ENCODE data around the gene SLC26A5. TPM values are rescaled to one million over a fixed set of nuclear protein-coding genes. Genes with fewer than 3 reads are reported as not detected.

SLC26A5 gene
- total RNA-seq, 2 donors from 2014 or later: 0.35 to 0.53 TPM

DNA sequence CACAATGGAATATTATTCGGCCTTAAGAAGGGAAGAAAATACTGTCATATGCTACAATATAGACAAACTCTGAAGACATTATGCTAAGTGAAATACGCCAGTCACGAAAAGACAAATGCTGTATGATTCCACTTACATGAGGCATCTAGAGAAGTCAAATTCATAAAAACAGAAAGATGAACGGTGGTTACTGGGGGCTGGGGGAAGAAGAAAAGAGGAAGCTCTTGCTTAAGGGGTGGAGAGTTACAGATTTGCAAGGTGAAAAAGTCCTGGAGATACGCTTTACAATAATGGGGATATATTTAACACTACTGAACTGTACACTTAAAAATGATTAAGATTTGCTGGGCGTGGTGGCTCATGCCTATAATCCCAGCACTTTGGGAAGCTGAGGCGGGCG lies 49.5 kb downstream of the SLC26A5 start:
- Histone ChIP-seq H3K27ac (ENCODE audit: low read depth, low read length) (no peak overlapping the region), H3K9me3 (ENCODE audit: control insufficient read depth, low read length) (no peaks in the 10 kb centered on the region), H3K36me3 (ENCODE audit: control insufficient read depth, insufficient read depth, low read length) (no peaks in the 10 kb centered on the region), H3K4me3 (ENCODE audit: low read length) (no peak overlapping the region), H3K27me3 (ENCODE audit: control insufficient read depth, insufficient read depth, low read length, poor library complexity, severe bottlenecking) (no peaks in the 10 kb centered on the region), H3K9ac (ENCODE audit: extremely low read depth, low read length, poor library complexity, severe bottlenecking) (no peak overlapping the region), H3K4me1 (ENCODE audit: control insufficient read depth, insufficient read depth, low read length) (no peaks in the 10 kb centered on the region)
- Mint-ChIP-seq H3K4me1 (peaks cover 18% of the 10 kb centered on the region), H3K27ac (no peak overlapping the region), H3K4me3 (no peak overlapping the region), H3K9me3 (peaks cover 7% of the 10 kb centered on the region), H3K36me3 (ENCODE audit: low read depth) (no peaks in the 10 kb centered on the region), H3K27me3 (ENCODE audit: insufficient read depth) (peaks cover 2% of the 10 kb centered on the region)
- WGBS, 2 experiments (ENCODE audit: insufficient coverage in 1 of 2, insufficient read length in 1 of 2): 50 to 66% methylated on average over 2 to 7 of the region's 8 CpGs
- TF ChIP-seq, protein P1, sequence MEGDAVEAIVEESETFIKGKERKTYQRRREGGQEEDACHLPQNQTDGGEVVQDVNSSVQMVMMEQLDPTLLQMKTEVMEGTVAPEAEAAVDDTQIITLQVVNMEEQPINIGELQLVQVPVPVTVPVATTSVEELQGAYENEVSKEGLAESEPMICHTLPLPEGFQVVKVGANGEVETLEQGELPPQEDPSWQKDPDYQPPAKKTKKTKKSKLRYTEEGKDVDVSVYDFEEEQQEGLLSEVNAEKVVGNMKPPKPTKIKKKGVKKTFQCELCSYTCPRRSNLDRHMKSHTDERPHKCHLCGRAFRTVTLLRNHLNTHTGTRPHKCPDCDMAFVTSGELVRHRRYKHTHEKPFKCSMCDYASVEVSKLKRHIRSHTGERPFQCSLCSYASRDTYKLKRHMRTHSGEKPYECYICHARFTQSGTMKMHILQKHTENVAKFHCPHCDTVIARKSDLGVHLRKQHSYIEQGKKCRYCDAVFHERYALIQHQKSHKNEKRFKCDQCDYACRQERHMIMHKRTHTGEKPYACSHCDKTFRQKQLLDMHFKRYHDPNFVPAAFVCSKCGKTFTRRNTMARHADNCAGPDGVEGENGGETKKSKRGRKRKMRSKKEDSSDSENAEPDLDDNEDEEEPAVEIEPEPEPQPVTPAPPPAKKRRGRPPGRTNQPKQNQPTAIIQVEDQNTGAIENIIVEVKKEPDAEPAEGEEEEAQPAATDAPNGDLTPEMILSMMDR (conservative IDR thresholded peaks at IDR 0.05): no peak
- DNase-seq: no peak

DNA sequence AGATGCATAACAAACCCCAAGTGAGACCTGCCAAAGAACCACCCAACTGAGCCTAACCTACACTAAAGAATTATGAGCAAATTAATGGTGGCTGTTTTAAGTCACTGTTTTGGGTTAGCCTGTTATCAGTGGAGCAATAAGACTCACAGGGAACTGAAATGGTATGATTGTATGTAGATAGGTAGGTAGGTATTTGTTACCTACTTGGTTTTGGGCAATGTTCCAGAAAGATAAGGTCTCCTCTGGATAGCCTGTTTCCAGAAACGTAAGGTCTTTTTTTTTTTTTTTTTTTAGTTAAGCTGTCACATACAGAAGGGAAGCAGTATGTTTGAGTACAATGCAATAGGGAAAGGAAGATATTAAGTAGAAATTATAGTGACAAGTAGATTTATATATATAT lies 50.9 kb downstream of the SLC26A5 start:
- 88% methylated on average over 1 of the region's 1 CpG; no CpG with 5 or more reads in 1 of the 2 experiments for WGBS, 2 experiments (ENCODE audit: insufficient coverage in 1 of 2, insufficient read length in 1 of 2)

DNA sequence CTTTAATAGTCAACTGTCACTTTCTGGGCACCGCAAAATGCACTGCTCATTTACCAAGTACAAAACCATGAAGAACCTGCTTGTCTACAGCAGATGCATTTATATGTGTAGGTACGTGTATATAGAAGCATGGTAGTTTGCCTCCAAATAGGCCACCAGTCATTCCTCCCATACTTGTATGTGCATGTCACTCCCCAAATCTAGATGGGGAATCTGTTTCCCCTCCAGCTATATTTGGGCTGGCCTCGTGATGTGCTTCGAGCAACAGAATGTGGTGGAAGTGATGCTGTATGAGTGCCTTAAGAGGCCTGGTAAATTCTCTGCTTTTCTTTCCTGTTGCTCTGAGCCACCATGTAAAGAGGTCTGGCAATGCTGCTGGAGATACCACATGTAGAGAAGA lies 51.4 kb downstream of the SLC26A5 start:
- H3K36me3 ChIP-seq (ENCODE audit: control insufficient read depth, insufficient read depth, low read length): no peaks in the 10 kb centered on the region
- H3K27me3 ChIP-seq (ENCODE audit: control insufficient read depth, insufficient read depth, low read length, poor library complexity, severe bottlenecking): no peaks in the 10 kb centered on the region
- H3K4me3 Mint-ChIP-seq: no peak overlapping the region
- no peak overlapping the region for H3K27ac ChIP-seq (ENCODE audit: low read depth, low read length)
- H3K9me3 ChIP-seq (ENCODE audit: control insufficient read depth, low read length): no peaks in the 10 kb centered on the region
- no peak for DNase-seq
- no peaks in the 10 kb centered on the region for H3K9me3 Mint-ChIP-seq
- H3K27ac Mint-ChIP-seq: no peak overlapping the region
- no peaks in the 10 kb centered on the region for H3K4me1 ChIP-seq (ENCODE audit: control insufficient read depth, insufficient read depth, low read length)
- no peaks in the 10 kb centered on the region for H3K36me3 Mint-ChIP-seq (ENCODE audit: low read depth)
- H3K4me3 ChIP-seq (ENCODE audit: low read length): no peak overlapping the region
- WGBS, 2 experiments (ENCODE audit: insufficient coverage in 1 of 2, insufficient read length in 1 of 2): 91 to 100% methylated on average over 1 to 4 of the region's 4 CpGs
- H3K4me1 Mint-ChIP-seq: peaks cover 18% of the 10 kb centered on the region
- TF ChIP-seq, protein P1 (conservative IDR thresholded peaks at IDR 0.05): no peak
- no peak overlapping the region for H3K9ac ChIP-seq (ENCODE audit: extremely low read depth, low read length, poor library complexity, severe bottlenecking)
- peaks cover 2% of the 10 kb centered on the region for H3K27me3 Mint-ChIP-seq (ENCODE audit: insufficient read depth)

More for the DNA sequence above, 50.9 kb downstream of the SLC26A5 start:
- H3K27me3 Mint-ChIP-seq (ENCODE audit: insufficient read depth): peaks cover 2% of the 10 kb centered on the region
- Histone ChIP-seq H3K36me3 (ENCODE audit: control insufficient read depth, insufficient read depth, low read length) (no peaks in the 10 kb centered on the region), H3K27ac (ENCODE audit: low read depth, low read length) (no peak overlapping the region), H3K4me3 (ENCODE audit: low read length) (no peak overlapping the region), H3K9ac (ENCODE audit: extremely low read depth, low read length, poor library complexity, severe bottlenecking) (no peak overlapping the region), H3K9me3 (ENCODE audit: control insufficient read depth, low read length) (no peaks in the 10 kb centered on the region), H3K27me3 (ENCODE audit: control insufficient read depth, insufficient read depth, low read length, poor library complexity, severe bottlenecking) (no peaks in the 10 kb centered on the region), H3K4me1 (ENCODE audit: control insufficient read depth, insufficient read depth, low read length) (no peaks in the 10 kb centered on the region)
- H3K27ac Mint-ChIP-seq: no peak overlapping the region
- no peaks in the 10 kb centered on the region for H3K36me3 Mint-ChIP-seq (ENCODE audit: low read depth)
- H3K4me1 Mint-ChIP-seq: peaks cover 18% of the 10 kb centered on the region
- TF ChIP-seq, protein P1 (conservative IDR thresholded peaks at IDR 0.05): no peak
- peaks cover under 1% of the 10 kb centered on the region for H3K9me3 Mint-ChIP-seq
- no peak for DNase-seq
- no peak overlapping the region for H3K4me3 Mint-ChIP-seq
